Choroid plexus epithelial cell (primary cell): Measurements from ENCODE around the gene PRUNE2.

Experiments used
- DNase-seq: peaks from one replicate; pipeline ENCODE4 v3.0.0-alpha.2; 2010; ENCODE audit warnings: low read depth
- H3K4me3 ChIP-seq: 2 replicates; pipeline ENCODE4 v1.5.1; 2011; ENCODE audit warnings: low read depth, mild to moderate bottlenecking, control low read depth, low read length, moderate library complexity
- TF ChIP-seq, protein P1 (sequence below): conservative IDR thresholded peaks from 2 replicates; pipeline ENCODE4 v1.5.1; 2011; ENCODE audit warnings: low read depth, mild to moderate bottlenecking, control low read depth, inconsistent platforms, low read length, moderate library complexity

The PRUNE2 gene

GRCh38 chr9:76901801-76902200 is 4.1 kb downstream of the PRUNE2 start:
- TF ChIP-seq, protein P1, sequence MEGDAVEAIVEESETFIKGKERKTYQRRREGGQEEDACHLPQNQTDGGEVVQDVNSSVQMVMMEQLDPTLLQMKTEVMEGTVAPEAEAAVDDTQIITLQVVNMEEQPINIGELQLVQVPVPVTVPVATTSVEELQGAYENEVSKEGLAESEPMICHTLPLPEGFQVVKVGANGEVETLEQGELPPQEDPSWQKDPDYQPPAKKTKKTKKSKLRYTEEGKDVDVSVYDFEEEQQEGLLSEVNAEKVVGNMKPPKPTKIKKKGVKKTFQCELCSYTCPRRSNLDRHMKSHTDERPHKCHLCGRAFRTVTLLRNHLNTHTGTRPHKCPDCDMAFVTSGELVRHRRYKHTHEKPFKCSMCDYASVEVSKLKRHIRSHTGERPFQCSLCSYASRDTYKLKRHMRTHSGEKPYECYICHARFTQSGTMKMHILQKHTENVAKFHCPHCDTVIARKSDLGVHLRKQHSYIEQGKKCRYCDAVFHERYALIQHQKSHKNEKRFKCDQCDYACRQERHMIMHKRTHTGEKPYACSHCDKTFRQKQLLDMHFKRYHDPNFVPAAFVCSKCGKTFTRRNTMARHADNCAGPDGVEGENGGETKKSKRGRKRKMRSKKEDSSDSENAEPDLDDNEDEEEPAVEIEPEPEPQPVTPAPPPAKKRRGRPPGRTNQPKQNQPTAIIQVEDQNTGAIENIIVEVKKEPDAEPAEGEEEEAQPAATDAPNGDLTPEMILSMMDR = no peak
- H3K4me3 ChIP-seq = no peak overlapping the region
- DNase-seq = no peak

DNA sequence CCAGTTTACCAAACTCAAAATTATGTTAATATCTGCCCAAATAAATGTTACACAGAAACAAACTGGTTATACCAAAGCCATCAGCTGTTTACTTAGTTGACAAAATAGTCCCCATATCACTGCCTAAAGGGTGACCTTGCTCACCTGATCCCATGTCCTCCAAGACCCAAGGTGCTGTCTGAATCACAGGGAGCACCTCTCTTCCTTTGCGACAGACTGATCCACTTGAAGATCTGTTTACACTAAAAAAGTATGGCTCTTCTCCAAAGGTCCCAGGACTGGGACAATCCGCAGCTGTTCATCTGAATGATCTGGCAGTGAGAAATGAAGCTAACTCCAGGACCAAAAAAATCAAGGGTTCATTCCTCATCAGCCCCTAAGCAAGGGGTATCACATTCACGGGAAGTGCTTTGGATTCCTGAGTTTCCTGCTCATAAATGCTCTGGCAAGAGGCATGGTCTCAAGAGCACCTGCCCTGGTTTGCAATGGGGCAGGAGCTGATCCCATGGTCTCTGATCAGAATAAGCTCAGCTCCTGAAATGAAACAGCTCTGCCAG is 5.0 kb downstream of the PRUNE2 start:
- TF ChIP-seq, protein P1 = no peak
- DNase-seq = no peak
- H3K4me3 ChIP-seq = no peak overlapping the region

GRCh38 chr9:76898786-76899185 is 7.1 kb downstream of the PRUNE2 start:
- DNase-seq = no peak
- no peak overlapping the region for H3K4me3 ChIP-seq
- TF ChIP-seq, protein P1 = no peak

DNA sequence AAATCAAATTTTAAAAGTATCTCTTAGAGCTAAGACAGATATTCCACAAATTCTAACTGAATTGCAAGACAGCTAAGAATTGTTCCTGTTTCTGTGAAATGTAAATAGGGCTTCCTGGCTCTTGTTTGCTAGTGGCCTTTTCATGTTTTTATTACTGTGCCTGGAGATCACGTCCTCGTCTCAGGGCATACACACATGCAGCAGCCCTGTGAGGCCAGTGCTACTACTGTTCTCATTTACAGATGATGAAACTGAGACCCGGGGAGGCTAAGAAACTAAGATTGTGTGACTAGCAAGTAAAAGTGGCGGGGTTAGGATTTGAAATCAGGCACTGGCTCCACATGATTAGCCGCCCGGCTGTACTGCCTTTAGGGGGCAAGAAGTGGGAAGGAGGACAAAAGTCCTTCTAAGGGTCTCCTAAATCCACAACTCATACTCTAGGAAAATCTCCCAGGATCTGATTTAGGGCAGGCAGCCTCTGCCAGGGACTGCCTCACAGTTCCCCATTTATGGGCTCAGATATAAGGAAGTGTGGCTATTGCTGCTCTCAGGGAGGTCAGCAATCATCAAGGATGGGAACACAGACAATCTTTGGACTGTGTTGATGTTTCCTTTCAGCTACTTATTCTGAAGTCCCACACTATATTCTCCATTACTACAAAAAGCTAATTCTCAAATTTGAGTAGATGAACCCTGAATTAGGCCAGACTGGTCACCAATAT is 7.9 kb downstream of the PRUNE2 start:
- DNase-seq = no peak
- TF ChIP-seq, protein P1 = no peak

DNA sequence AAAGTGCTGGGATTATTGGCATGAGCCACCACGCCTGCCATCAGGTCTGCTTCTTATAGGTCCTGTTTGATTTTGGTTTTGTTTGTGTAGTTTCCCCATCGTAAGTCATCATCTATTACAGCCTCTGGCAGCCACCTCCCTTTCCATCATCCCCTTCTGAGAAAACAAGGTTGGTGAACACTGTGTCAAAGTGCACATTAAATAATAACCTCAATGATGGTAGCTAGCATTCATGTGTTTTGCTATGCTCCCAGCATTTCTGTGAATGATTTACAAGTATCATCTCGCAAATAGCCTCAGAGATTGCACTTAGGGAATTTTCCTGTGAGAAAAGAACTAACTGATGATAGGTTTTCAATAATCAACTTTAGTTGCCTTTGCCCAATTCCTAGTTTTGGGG is 9.9 kb downstream of the PRUNE2 start:
- H3K4me3 ChIP-seq = no peak overlapping the region
- DNase-seq = no peak
- TF ChIP-seq, protein P1 = no peak

More for the DNA sequence above, 7.9 kb downstream of the PRUNE2 start:
- no peak overlapping the region for H3K4me3 ChIP-seq

DNA sequence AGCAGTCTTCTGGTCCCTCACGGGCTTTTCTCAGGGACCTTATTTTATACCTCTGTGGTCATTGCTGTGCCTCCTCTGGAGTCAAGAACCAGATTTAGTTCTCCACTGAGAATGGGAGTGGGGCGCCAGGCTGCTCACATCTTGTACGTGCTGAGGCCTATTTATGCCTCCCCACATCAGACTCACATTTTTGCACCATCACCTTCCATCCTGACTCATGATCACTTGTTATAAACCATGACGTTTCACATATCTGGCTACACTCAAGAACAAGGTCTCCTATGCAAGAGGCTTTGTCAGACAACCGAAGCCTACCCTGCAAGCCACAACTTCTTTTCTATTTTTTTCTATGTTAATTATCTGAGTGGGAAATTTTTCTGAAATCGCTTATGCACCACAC is 10.7 kb downstream of the PRUNE2 start:
- H3K4me3 ChIP-seq = no peak overlapping the region
- TF ChIP-seq, protein P1 = no peak
- no peak for DNase-seq

DNA sequence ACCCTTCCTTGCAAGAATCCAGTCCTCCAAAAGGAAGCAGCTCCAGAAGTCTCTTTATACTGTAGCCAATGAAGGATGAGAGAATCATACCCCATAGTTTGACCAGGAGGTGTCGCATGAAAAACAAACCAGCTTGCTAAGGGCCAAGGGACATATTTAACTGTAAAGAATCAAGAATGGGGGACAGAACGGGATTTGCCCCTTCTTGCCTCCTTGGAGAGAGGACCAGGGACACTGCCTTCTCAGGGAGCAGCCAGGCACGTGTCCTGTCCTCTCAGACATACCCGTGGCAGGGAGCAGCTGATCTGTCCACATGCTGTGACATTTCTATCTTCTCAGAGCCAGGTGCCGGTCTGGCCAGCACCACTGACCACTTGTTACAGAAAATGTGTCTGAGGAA is 11.7 kb downstream of the PRUNE2 start:
- no peak overlapping the region for H3K4me3 ChIP-seq
- DNase-seq = no peak
- TF ChIP-seq, protein P1 = no peak
